HG02763 (cell line): ENCODE measurements around the gene SRGAP2B.
"Not testable (repeated sequence)": the region's sequence is repeated elsewhere in the genome, so short reads cannot be mapped to it uniquely, and the experiment has no call there.

ENCODE experiments used
- ATAC-seq: cut with Tn5 transposase; IDR thresholded peaks from one replicate; pipeline ENCODE4 v1.9.1; 2021; ENCODE audit warnings: mild to moderate bottlenecking, moderate library complexity; ENCODE audit not compliant: unreplicated experiment

SRGAP2B gene

DNA sequence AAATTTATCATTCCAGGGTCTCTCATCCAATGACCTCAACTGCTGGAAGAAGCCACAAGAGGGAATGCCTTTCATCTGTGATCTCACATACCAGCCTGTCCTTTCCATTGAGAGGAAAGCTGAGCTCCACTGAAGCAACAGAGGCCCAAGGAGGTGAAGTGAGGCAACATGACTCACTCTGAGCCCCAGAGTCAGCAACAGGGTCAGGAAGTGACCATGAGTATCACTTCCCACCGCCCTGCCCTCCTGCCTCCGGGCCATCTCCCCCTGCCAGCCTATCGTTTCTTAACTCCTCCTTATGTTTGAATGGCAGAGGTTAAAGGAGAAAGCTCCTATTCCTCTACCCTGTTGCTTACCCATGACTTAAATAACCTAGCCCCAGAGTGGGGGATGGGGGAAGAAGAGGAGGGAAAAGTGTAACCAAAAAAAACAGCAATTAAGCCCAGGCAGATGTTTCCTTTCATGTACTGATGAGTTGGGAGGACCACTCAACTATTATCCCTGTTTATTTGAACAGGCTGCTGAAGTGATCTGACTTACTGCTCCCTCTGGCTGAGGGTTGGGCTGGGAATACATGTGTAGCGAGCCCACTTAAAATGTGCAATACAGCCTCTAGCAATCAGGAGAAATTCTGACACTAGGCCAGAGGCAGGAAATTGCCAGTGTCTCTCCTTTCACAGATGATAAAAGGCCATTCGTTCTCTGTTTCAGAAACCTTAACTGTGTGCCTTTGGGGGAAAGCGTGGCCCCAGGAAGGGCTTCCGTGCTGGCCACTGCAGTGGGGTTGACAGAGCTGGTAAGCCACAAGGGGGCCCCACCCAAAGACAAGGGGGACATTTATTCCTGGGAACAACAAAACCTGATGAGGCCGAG is 177.7 kb downstream of the SRGAP2B start:
- ATAC-seq = not testable (repeated sequence)

DNA sequence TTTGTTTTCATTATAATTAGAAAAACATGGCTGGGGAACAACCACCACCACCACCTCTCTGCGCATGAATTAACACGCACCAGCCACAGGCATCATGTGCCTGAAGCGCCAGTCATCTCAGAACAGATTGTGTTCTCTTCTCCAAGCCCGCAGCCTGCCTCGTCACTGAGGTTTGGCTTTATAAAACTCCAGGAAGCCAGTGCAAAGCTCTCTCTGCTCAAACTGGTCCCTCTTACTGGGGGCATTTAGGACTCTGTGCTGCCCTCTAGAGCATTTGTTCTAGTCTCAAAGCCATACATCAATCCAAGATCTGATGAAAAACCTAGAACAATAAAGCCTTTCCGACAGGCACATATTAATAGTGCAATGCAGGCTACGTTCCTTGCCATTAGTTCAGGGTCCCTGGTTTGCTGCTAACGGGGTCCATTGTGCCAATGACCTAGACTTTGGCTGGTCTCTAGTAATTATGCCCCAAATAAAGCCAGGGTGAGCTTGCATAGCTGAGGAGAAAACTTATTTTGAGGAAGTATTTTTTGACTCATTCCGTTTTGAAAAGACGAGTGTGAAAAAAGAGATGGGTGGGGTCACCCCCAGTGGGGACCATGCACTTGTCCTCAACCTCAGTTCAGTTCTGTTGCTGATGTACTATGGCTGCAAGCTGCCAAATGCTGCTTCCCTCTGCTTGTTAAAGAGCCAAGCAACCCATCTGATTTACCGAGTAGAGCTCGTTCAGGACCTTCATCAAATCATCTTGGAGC is 181.0 kb downstream of the SRGAP2B start:
- ATAC-seq = not testable (repeated sequence)

DNA sequence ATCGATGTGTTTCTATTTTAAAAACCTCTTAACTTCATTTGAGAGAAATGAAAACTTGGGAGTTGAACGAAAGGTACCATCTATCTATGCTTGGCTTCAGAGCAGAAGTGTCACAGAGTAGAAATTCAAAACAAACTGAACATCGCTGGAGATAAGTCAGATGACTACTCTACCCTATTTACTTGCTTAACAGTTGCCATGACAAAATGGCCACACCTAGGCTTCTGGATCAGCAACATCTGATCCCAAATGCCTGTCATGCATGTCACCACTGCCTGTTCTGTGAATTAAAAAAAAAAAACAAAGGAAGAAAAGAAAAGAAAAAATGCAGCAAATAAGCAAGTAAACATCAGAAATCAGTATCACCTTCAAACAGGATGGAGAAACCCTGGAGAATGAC is 181.7 kb downstream of the SRGAP2B start:
- ATAC-seq = not testable (repeated sequence)

DNA sequence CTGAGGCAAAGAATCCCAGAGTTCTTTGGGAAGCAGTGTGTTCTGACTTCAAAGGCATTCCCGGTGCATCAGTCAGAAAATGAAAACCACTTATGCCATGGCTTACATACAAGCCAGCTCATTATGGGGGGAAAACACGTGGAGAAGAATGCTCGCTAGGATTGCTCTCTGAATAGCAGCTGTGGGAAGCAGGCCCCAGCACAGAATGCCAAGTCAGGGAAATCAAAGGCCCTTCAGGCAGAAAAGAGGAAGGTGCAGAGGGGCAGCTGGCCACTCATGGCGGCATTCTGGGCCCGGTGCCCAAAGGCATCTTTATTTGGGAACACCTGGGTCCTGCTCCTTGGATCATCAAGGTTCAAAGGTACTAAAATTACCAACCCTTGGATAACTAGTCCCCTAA is 184.4 kb downstream of the SRGAP2B start:
- ATAC-seq = not testable (repeated sequence)

DNA sequence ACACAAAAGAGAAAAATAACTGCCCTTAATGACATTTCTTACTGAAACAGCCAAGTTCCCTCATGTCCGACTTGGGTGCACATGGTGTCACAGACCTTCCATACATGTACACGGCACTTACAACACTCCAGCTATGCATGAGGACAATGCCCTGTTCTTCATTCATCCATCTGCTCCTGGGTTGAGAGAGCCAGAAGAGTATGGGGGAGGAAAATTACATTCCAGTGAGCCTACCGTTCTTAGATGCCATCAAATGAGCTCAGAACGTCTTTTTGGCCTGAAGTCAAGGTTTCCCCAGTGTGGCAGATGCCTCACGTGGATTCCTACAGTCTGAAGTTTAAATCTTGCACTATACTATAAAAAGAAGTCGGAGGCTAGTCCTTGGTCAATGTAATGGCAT is 194.3 kb downstream of the SRGAP2B start:
- ATAC-seq = not testable (repeated sequence)

DNA sequence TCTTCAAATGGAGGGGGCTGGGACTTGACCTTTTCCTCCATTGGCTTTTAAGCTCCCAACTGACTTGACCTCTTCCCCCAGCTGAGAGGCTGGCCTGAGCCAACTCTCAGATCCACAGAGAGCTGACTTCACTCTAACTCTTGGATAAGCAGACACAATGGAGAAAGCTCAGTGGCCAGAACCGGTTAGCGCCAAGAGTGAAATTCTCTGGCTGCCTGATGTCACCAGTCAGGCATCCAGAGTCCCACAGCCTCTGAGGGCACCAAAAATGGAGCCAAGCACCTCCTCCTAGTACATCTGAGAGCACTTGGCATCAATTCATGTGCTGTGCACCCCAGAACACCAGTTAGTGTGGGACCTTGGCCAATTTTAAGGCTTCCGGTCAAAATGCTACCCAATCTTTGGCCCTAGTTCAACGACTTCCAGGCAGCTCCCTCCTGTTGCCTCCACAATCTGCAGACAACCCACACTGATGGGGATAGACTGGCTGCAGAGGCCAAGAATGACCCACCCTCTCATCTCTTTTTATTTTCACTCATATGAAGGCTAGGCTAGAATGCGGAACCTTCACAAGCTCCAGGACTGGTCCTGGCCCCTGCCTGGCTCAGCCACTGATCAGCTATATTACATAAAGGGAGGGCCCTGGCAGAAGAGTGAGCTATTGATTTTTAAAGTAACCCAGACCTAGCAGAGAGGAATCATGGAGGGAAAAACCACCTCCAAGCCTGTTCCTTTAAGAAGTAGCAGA is 200.5 kb downstream of the SRGAP2B start:
- ATAC-seq = not testable (repeated sequence)

DNA sequence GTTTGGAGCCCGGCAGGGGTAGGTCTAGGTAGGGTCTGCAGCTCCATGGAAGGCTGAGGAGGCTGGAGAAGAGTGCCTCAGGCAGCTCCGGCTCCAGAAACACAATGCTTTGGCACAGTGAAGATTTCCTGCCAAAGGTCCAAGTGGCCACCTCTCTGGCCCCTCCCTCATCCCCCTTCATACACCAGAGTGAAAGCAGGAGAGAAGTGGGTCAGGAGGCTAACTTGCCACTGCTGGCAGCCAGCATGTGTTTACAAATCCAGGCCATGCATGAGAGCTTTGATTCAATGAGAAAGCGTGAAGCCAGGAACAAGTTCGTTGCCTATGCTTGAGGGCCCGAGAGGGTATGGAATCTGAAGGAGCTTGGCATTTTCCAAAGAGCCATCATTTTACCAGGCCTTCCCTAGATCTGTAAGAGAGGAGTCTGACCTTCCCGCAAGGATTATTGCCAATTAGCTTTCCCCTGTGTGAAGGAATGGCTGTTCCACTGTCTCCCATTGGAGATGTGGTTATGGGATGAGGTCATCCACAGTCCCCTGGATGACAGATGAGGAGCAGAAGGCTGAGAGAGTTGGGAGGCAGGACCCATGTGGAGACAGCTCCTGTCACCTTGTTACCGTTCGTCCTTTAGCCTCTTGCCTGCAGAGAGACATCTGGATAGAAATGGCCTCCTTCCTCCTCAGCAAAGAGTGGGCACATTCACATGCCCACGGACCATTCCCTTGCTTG is 201.3 kb downstream of the SRGAP2B start:
- ATAC-seq = not testable (repeated sequence)

DNA sequence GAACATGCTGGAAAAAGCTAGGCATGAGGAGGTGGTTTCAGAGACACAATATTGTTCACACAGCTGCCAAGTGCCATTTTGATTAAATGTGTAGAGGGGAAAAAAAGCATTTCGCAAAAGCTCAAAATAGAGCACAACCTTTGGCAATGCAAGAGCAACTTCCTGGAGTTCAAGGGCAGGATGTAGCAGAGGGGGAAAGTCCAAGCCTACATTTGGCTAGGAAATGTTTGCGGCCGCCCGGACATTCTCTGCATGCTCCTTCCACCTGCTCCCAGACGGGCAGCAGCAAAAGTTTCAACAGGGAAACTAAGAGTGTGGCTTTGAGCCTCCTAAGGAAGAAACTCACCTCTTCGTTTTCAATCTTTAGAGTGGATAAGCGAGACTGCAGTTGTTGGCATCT is 202.1 kb downstream of the SRGAP2B start:
- ATAC-seq = not testable (repeated sequence)

DNA sequence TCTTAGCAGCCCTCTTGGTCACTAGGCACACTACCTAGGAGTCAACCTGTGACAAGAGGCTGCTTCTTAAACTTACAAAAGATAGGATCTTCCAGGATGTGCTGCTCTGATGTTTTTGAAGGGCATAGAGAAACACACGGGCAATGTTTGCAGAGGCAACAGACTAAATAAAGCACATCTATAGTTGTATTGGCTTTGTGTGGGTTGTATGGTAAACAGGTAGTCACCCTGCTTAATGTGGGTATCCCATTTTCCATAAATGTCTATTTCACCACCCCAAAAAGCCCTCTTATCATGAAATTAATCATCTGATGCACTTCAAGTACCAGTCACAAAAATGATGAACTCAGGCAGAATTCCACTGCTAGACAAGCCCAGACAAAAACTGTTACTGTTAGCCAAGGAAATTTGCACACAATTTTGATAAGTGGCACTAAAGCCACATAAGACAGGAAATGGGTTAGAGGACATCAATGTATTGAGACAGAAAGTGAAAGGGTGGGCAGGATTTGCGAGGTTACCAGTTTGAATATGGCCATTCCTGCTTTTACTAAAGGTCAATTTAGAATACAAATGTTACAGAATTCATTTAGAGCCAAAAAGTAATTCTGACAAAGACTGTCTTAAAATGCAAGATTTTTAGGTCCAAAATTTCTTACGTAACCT is 205.5 kb downstream of the SRGAP2B start:
- not testable (repeated sequence) for ATAC-seq

DNA sequence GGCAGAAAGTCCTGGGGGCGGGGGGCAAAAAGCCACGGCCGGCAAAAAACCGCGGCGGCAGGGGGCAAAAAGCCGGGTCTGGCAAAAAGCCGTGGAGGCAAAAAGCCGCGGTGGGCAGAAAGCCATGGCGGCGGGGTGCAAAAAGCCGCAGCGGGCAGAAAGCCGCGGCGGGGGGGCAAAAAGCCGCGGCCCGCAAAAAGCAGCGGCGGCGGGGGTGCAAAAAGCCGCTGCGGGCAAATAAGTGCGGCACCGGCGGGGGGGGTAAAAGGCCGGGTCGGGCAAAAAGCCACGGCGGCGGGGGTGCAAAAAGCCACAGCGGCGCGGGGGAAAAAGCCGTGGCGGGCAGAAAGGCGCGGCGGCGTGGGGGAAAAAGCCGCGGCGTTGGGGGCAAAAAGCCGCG is 212.1 kb downstream of the SRGAP2B start:
- not testable (repeated sequence) for ATAC-seq

DNA sequence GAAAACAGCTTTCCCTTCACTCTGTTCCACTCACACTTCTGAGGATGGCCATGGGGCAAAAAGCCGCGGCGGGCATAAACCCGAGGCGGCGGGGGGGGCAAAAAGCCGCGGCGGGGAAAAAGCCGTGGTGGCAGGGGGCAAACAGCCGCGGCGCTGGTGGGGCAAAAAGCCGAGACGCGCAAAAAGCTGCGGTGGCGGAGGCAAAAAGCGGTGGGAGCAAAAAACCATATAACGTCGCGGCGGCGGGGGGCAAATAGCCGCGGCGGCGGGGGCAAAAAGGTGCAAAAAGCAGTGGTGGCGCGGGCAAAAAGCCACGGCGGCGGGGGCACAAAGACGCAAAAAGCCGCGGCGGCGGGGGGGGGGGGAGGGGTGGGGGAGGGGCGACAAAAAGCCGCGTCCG is 212.8 kb downstream of the SRGAP2B start:
- not testable (repeated sequence) for ATAC-seq

DNA sequence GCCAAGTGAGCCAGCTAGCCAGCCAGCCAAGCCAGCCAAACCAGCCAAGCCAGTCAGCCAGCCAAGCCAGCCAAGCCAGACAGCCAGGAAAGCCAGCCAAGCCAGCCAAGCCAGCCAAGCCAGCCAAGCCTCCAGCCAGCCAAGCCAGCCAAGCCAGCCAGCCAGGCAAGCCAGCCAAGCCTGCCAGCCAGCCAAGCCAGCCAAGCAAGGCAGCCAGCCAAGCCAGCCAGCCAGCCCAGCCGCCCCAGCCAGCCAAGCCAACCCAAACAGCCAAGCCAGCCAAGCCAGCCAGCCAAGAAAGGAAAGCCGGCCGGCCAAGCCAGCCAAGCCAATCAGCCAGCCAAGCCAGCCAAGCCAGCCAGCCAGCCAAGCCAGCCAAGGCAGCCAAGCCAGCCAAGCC is 236.5 kb downstream of the SRGAP2B start:
- not testable (repeated sequence) for ATAC-seq
